DOHH2 (cell line): ENCODE results near the gene ST6GAL1.

Experiments
- H3F3A ChIP-seq: fragments of 200-600 bp; sonication (generic), shearing (Covaris generic); 2 replicates; pipeline ENCODE4 v1.6.0; 2016; ENCODE audit warnings: antibody characterized with exemption, mild to moderate bottlenecking; ENCODE audit not compliant: control insufficient read depth, insufficient read depth
- H3K27ac ChIP-seq: fragments of 200-600 bp; sonication (generic); 2 replicates; pipeline ENCODE4 v1.5.1; 2014; ENCODE audit warnings: low read depth, mild to moderate bottlenecking, low read length, moderate library complexity
- H3K27me3 ChIP-seq: fragments of 200-600 bp; sonication (generic); 2 replicates; pipeline ENCODE4 v1.6.1; 2014; ENCODE audit warnings: mild to moderate bottlenecking, low read length, mixed read lengths; ENCODE audit not compliant: control insufficient read depth
- H3K36me3 ChIP-seq: fragments of 200-600 bp; sonication (generic); 2 replicates; pipeline ENCODE4 v1.6.1; 2014; ENCODE audit warnings: mild to moderate bottlenecking, low read length, moderate library complexity, mixed read lengths; ENCODE audit not compliant: control insufficient read depth
- H3K4me1 ChIP-seq: fragments of 200-600 bp; sonication (generic); 2 replicates; pipeline ENCODE4 v1.6.1; 2014; ENCODE audit warnings: mild to moderate bottlenecking, low read length, mixed read lengths; ENCODE audit not compliant: control insufficient read depth
- H3K4me2 ChIP-seq: fragments of 200-600 bp; sonication (generic); 2 replicates; pipeline ENCODE4 v1.6.0; 2014; ENCODE audit warnings: mild to moderate bottlenecking, low read length, moderate library complexity
- H3K4me3 ChIP-seq: fragments of 200-600 bp; sonication (generic); 2 replicates; pipeline ENCODE4 v1.5.1; 2014; ENCODE audit warnings: mild to moderate bottlenecking, low read length, mixed read lengths
- H3K79me2 ChIP-seq: fragments of 200-600 bp; sonication (generic); 2 replicates; pipeline ENCODE4 v1.6.1; 2014; ENCODE audit warnings: mild to moderate bottlenecking, low read length, mixed read lengths; ENCODE audit not compliant: control insufficient read depth
- H3K9me2 ChIP-seq: fragments of 200-600 bp; sonication (generic); replicated peaks from 2 replicates; pipeline ENCODE4 v1.6.1; 2014; ENCODE audit warnings: mild to moderate bottlenecking, low read length, mixed read lengths; ENCODE audit not compliant: control insufficient read depth
- H3K9me3 ChIP-seq: fragments of 200-600 bp; sonication (generic); 2 replicates; pipeline ENCODE4 v1.6.1; 2014; ENCODE audit warnings: antibody characterized with exemption, low read length, mixed read lengths; ENCODE audit not compliant: control insufficient read depth, insufficient read depth
- H4K20me1 ChIP-seq: fragments of 200-600 bp; sonication (generic); 2 replicates; pipeline ENCODE4 v1.6.0; 2014; ENCODE audit warnings: low read depth, mild to moderate bottlenecking, antibody characterized with exemption, low read length, moderate library complexity; ENCODE audit not compliant: control insufficient read depth, insufficient read depth
- EZH2phosphoT487 ChIP-seq: fragments of 200-600 bp; sonication (generic); IDR thresholded peaks from 2 replicates; pipeline ENCODE4 v1.6.1; 2017; ENCODE audit warnings: borderline replicate concordance, mild to moderate bottlenecking, antibody characterized with exemption, low read length, moderate library complexity, mixed read lengths
- TF ChIP-seq, protein P1 (sequence below): fragments of 200-600 bp; sonication (generic); IDR thresholded peaks from one replicate; pipeline ENCODE4 v1.5.1; 2014; ENCODE audit warnings: antibody characterized with exemption, mild to moderate bottlenecking, low read depth, low read length; ENCODE audit not compliant: poor library complexity, severe bottlenecking

The ST6GAL1 gene

DNA sequence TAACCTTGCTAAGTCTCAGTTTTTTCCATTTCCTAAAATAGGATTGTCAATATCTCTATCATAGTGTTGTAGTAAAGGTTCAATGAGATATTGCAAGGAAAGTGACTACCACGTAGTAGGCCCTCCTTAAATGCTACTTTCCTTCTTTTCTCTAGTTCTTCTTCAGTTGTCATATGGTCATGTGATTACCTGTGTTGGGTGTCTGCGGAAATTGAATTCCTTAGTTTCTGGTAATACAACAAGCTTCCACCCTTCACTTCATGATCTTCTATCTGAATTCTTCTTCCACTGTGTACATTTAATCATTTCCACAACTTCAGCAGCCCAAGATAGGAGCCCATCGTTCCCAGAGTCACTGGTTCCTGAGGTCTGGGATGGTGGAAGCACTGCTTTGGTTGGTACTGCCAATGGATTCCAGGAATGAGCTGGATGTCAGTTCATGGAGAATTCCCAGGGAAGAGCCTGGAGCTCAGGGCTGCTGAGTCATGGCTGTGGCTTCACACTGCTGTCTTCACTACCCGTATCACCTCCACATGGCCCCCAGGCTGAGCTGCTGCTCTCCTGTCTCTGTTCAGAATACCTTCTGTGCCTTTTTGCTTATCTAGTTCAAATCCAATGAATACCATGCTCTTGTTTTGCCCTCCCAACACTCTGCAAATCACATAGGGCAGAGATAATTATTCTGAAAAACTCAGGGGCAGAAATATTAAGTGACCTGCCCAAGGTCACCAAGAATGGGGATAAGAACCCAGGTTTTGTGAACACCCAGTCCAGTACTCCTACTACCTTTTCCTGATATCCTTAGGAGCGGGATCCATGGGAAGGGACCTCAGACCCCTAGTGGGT lies 110.4 kb downstream of the ST6GAL1 start:
- Histone ChIP-seq H3K4me2 (peak overlapping the region; percentile 50), H3K9me2 (no peaks in the 10 kb centered on the region), H4K20me1 (peaks cover 40% of the 10 kb centered on the region), H3F3A (peaks cover 38% of the 10 kb centered on the region), H3K9me3 (no peaks in the 10 kb centered on the region), H3K36me3 (peaks cover 95% of the 10 kb centered on the region), H3K79me2 (peaks cover 100% of the 10 kb centered on the region), H3K27ac (peak overlapping the region; percentile 71), H3K4me3 (peak overlapping the region; percentile 43), H3K27me3 (no peaks in the 10 kb centered on the region), H3K4me1 (peaks cover 93% of the 10 kb centered on the region)
- TF ChIP-seq EZH2phosphoT487: no peak
- TF ChIP-seq, protein P1, sequence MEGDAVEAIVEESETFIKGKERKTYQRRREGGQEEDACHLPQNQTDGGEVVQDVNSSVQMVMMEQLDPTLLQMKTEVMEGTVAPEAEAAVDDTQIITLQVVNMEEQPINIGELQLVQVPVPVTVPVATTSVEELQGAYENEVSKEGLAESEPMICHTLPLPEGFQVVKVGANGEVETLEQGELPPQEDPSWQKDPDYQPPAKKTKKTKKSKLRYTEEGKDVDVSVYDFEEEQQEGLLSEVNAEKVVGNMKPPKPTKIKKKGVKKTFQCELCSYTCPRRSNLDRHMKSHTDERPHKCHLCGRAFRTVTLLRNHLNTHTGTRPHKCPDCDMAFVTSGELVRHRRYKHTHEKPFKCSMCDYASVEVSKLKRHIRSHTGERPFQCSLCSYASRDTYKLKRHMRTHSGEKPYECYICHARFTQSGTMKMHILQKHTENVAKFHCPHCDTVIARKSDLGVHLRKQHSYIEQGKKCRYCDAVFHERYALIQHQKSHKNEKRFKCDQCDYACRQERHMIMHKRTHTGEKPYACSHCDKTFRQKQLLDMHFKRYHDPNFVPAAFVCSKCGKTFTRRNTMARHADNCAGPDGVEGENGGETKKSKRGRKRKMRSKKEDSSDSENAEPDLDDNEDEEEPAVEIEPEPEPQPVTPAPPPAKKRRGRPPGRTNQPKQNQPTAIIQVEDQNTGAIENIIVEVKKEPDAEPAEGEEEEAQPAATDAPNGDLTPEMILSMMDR: no peak

DNA sequence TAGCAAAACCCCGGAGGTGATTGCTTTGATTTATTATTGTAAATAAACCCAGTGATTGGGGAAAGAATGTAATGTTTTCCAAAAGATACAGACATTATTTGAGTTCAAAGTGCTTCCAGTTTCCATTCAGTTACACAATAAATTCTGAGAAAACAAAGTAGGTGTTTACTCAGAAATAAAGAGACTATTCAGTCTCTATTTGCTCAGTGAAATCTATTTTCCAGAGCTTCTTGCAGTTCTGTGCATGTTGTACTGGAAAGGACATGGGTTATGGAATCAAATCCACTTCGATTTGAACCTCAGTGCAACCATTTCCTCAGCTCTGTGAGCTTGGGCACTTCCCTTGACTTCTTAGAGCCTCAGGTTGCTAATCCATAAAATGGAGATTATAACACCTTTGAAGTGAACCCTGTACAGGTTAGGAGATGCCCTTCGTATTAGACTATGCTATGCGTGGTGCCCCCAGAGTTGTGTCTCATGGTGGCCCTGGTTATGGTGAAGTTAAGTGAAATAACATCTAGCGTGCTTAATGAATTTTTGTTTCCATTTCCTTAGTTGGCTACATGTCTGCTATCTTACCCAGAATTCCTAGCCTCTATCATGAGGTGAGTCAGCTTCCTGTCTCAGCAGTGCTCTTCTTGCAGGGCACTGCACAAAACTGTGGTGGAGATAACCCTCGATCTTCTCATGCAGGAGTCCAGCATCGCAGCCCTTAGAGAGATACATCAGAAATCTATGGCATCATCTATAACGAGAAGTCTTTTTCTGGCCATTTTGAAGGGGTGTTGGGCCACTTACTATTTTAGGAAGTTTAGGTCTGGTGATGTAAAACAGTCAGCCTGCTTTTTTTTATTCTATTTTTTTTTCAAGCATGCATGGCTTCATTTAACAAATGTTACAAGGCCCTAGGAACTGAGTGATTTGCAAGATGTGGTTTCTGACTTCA lies 111.3 kb downstream of the ST6GAL1 start:
- peaks cover 44% of the 10 kb centered on the region for H4K20me1 ChIP-seq
- no peaks in the 10 kb centered on the region for H3K9me3 ChIP-seq
- no peak for TF ChIP-seq EZH2phosphoT487
- TF ChIP-seq, protein P1: no peak
- H3K36me3 ChIP-seq: peaks cover 95% of the 10 kb centered on the region
- peak overlapping the region; percentile 43 for H3K4me3 ChIP-seq
- H3K27me3 ChIP-seq: no peaks in the 10 kb centered on the region
- H3K27ac ChIP-seq: peak overlapping the region; percentile 71
- peak overlapping the region; percentile 50 for H3K4me2 ChIP-seq
- H3K79me2 ChIP-seq: peaks cover 100% of the 10 kb centered on the region
- peaks cover 33% of the 10 kb centered on the region for H3F3A ChIP-seq
- H3K4me1 ChIP-seq: peaks cover 89% of the 10 kb centered on the region
- no peaks in the 10 kb centered on the region for H3K9me2 ChIP-seq

DNA sequence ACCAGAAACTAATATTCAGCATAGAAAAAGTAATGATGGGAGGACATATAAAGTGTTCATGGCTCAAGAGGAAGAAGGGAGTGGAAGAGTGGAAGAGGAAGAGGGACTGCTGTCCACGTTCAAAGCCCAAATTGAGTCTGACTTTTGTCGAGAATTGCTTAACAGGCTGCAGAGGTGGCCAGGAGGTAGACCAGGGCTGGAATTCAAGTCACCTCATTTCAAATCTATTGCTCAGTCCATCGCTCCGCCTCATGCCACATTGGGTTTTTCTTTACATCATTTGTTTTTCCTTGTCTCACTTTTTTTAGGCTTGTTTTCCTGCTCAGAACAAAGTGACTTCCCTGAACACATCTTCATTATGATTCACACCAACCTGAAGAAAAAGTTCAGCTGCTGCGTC lies 112.0 kb downstream of the ST6GAL1 start:
- Histone ChIP-seq H3K79me2 (peaks cover 100% of the 10 kb centered on the region), H3K9me3 (no peaks in the 10 kb centered on the region), H4K20me1 (peaks cover 44% of the 10 kb centered on the region), H3K9me2 (no peaks in the 10 kb centered on the region), H3F3A (peaks cover 27% of the 10 kb centered on the region), H3K4me3 (peak overlapping the region; percentile 43), H3K27ac (peak overlapping the region; percentile 71), H3K4me1 (peaks cover 85% of the 10 kb centered on the region), H3K27me3 (no peaks in the 10 kb centered on the region), H3K4me2 (peak overlapping the region; percentile 50), H3K36me3 (peaks cover 97% of the 10 kb centered on the region)
- no peak for TF ChIP-seq EZH2phosphoT487
